PC-3 (cell line): ENCODE results near the gene CRISPLD2.

Experiments
- EZH2 ChIP-seq: fragments of 300-600 bp; sonication (generic); IDR thresholded peaks from one replicate; pipeline ENCODE4 v1.6.1; 2017; ENCODE audit warnings: antibody characterized with exemption, mild to moderate bottlenecking, low read length; ENCODE audit not compliant: unreplicated experiment
- TF ChIP-seq, protein P1 (sequence below): fragments of 300-600 bp; sonication (generic); conservative IDR thresholded peaks from 2 replicates; pipeline ENCODE4 v1.5.1; 2017; ENCODE audit warnings: antibody characterized with exemption, low read depth, mild to moderate bottlenecking, low read length

DNA sequence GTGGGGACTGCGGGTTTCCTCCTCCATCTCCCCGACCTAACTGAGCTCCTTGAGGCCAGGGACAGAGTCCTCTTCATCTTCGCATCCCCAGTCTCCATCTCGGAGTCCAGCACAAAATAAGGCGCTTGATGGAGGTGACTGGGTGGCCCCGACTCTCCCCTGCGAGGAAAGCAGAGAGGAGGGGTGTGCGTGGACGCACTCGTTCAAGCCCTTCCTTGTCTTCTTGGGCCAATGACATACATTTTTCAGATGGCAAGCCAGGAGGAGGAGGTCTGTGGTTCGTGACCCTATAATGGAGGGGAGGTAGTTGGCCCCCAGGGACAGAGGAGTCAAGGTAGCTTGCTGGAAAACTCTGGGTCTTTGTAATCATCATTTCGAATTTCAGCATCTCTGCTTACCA, 17.2 kb downstream of the CRISPLD2 start:
- TF ChIP-seq, protein P1, sequence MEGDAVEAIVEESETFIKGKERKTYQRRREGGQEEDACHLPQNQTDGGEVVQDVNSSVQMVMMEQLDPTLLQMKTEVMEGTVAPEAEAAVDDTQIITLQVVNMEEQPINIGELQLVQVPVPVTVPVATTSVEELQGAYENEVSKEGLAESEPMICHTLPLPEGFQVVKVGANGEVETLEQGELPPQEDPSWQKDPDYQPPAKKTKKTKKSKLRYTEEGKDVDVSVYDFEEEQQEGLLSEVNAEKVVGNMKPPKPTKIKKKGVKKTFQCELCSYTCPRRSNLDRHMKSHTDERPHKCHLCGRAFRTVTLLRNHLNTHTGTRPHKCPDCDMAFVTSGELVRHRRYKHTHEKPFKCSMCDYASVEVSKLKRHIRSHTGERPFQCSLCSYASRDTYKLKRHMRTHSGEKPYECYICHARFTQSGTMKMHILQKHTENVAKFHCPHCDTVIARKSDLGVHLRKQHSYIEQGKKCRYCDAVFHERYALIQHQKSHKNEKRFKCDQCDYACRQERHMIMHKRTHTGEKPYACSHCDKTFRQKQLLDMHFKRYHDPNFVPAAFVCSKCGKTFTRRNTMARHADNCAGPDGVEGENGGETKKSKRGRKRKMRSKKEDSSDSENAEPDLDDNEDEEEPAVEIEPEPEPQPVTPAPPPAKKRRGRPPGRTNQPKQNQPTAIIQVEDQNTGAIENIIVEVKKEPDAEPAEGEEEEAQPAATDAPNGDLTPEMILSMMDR, result no peak
- TF ChIP-seq EZH2, result no peak
